NCI-H187 treated with DMSO at 0.1 percent for 48 hours (cell line): Measurements from ENCODE around the gene CPXM2.
A peak's percentile ranks its signal among the peaks of the same experiment; 100 is the strongest.

Experiments used
- DNase-seq: peaks from one replicate; lab custom pipeline; 2025; lab: John Stamatoyannopoulos, UW

Gene CPXM2

DNA sequence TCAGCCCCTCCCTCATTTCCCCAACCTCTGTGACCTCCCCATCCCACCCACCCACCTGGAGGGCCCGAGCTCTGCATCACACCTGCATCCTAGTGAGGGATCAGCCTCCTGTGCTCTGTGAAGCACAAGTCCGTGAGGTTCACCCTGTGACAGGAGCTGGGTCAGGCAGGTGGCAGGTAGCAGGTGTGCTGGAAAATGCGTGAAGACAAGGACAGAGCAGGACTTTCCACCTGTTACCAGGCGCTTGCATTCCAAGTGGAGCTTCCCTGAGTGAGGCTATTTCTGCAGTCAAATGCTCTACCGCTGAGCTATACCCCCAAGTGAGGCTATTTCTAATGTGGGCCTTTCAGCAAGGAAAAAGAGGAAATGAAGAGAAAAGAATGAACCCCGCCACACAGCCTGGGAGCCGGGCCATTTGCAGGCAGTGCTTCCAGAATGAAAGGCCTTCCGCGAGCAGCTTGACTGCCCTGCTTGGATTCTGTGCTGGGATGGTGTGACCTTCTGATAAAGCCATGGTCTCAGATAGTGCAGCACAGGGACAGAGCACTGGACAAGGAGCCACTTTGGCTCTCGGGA is 13.3 kb upstream of the CPXM2 start:
- no peak for DNase-seq

GRCh38 chr10:123903621-123904020 is 12.0 kb upstream of the CPXM2 start:
- no peak for DNase-seq

DNA sequence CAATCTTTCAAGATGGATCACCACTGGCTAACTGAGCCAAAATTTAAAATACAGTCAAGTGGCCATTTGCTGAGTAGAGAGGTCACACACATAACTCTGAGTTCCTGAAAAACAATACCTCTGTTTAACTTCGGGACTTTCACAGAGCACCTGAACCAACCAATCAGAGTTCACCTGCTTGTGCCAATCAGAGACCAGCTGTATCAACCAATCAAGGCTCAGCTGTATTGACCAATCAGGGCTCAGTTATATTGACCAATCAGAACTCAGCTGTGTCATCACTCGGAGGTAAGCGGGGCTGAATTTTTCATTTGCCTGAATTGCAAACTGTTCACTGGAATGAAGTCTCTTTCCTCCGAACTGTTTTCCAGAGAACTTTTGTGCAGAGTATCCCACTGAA is 10.0 kb upstream of the CPXM2 start:
- DNase-seq, result no peak

DNA sequence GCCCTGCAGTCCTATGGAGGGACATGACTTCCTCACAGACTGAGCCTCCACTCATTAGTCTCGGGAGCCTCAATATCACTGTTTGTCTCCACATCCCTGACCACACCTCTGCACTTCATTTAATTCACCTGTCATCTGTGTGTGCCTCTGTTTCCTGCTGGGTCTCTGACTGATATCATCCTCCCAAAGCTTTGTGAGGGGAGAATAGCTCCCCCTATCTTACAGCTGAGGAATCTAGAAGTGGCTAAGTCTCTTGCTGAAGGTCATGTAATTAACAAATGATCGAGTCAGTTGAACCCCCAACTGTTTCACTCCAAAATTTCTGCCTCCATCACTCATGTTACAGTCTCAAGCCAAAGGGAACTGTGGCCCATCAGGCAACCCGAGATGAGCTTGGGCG is 5.5 kb upstream of the CPXM2 start:
- DNase-seq, result no peak

- DNase-seq, result no peak
These were observed 4.8 kb upstream of the CPXM2 start for GRCh38 chr10:123896246-123896927.

GRCh38 chr10:123893651-123894050 is 2.0 kb upstream of the CPXM2 start:
- no peak for DNase-seq

- no peak for DNase-seq
These were observed 857 bp downstream of the CPXM2 start for GRCh38 chr10:123890756-123891143.

DNA sequence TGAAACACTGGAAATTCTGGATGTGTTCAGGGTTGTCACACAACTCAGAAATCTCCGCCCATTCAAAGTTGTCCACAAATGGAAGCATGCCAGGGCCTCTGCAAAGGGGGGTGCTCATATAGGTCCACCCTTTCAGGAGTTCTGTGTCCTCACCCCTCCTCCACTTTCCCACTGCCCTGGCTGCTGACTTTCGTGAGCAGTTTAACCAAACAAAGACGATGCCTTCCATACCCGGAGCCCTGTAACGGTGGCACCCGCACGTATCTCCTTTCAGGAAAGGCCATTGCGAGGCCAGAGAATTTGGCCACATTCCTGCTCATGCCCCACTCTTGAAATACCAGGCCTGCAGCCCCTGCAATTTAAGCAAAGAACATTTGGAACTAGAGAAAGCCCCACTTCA is 1.4 kb downstream of the CPXM2 start:
- no peak for DNase-seq

DNA sequence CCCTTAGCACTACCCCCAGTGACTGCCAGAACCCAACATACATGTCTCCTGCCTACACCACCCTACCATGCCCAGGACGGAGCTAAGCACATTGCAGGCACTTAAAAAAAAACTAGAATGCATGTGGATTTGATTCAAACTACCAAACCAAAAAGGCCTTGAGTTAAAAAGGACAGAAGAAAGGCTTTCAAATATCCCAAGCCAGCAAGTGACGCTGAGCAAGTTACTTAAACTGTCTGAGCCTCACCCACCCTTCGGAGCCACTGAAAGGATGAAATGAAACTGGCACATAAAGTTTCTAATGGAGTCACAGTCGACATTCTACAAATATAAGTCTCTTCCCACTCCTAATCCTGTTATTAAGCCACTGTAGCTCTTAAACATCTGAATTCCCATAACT is 1.8 kb downstream of the CPXM2 start:
- DNase-seq, result no peak

GRCh38 chr10:123888751-123889150 is 2.9 kb downstream of the CPXM2 start:
- no peak for DNase-seq

GRCh38 chr10:123888256-123888655 is 3.4 kb downstream of the CPXM2 start:
- no peak for DNase-seq

- no peak for DNase-seq
These were observed 5.3 kb downstream of the CPXM2 start for GRCh38 chr10:123886292-123886691.

DNA sequence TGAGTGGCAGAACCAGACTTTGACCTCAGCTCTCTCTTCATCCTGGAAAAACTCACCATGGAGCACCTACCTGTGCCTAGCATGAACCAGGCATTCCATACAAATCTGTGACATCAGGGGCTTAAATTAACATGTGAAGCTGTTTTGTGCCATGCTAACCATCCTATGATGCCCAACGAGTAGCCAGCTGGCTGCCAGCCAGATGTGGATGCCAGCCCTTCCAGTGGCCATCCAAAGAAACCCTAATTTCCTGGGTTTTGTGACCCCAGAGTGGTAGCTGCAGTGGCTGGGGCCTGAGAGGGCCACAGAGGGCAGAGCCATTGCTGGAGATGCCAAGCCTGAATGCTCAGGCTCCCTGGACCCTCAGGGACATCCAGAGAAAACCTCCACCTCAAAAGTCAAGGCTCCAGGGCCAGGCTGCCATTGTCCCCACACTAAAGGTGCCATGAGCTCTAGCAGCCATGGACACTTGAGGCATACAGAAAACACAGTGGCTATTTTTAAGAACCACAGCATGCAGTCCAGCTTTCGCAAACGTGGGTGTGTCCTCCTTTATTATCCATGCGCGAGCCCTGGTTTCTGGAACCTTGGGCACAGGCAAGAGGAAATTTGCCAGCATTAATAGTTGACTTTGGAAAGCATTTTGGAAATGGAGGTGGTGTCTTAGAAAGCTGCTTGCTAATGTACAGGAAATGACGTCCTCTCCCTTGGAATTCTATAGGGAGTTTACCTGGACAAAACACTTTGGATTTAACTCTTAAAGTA is 6.0 kb downstream of the CPXM2 start:
- DNase-seq, result no peak

DNA sequence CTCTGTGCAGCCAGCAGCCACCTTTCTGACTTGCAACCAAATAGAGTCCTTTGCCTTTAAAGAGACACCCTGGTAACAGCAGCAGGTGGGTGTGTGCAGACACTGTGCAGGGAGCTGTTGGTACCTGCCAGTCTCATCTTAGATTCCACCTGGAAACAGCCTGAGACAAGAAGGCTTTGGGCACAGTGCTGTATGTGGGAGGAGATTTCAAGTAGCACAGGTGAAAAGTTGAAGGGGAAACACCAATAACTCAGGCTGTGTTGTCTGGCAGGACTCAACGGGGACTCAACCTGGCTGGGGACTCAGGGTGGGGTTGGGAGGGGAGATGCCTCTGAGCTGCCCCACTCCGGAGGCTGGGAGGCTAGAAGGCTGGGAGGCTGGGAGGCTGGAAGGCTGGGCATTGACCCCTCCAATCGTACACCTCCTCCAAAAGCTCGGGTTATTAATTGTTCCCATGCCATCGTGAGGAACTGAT is 6.7 kb downstream of the CPXM2 start:
- DNase-seq, result peak; percentile 31

GRCh38 chr10:123884351-123884906 is 7.2 kb downstream of the CPXM2 start:
- DNase-seq, result no peak

- no peak for DNase-seq
These were observed 7.8 kb downstream of the CPXM2 start for GRCh38 chr10:123883673-123884320.

GRCh38 chr10:123882681-123883445 is 8.7 kb downstream of the CPXM2 start:
- DNase-seq, result no peak

DNA sequence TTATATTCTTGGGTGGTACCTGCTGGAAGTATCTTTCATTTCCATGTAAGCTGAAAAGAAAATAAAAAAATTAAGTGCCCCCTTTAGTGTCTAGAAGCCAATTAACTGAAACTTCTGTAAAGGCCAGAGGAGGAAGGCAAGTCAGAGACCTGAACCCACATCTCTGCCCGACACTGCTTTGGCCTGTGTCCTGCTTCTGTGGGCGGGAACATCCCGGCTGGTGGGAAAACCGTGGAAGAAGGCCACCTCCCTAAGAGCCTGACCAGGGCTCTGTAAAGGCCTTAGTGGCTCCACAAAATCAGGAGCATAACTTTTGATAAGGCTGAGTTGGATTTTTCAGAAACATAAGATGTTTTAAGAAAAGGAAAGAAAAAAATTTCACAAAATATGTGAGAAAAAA is 9.4 kb downstream of the CPXM2 start:
- no peak for DNase-seq

DNA sequence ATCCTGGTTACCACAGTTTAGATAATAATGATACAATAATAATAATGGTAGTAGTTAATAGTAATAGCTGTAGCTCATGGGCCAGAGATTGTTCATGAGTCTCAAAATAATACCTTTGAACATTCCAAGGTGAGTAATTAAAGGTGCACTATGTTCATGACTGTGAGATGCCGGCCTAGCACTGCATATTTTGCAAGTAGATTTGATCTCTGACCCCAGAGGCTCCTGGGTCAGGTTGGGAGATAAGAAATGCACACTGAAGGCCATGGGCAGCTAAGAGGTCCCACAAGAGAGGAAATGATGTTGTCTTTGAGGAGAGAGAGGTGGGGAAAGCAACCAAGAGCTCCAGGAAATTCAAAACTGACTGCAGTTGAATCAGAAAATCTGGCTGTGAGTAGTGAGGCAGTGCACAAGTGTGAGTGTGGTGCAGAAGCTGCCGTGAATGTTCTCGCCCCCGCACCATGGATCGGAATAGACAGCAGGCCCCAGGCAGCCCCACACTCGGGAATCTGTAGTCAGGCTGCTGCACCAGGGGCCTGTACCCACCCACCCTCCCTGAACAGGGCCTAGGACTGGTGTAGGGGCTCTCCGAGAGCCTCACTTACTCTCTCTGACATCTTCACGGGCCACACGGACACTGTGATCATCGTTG is 11.9 kb downstream of the CPXM2 start:
- DNase-seq, result no peak

DNA sequence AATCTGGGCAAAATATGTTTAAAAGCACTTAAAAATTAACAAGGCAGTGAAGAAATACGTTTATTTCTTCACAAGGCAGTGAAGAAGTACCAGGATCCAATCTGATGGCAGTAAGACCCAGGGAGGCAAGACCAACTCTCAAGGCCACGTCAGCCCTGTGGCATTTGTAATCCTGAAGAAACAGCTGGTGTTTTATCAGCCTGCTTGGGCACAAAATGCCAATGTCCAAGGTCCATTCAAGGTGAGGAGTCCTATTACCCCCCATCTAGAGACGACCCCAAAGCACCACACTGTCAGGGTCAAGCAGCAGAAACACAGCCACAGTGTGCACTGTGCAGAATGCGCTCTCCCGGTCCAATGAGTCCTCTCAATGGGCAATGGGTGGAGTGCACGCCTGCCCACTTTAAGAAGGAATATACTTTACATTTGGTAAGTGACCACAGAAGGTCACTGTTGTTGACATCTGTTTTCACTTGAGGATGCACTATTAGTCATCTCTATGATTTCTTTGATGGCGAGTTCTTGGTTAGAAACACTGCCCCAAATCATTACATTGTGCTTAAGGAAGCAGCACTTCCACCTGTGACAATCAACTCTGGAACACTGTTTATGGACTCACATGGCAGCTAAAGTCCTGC is 12.8 kb downstream of the CPXM2 start:
- no peak for DNase-seq

- DNase-seq, result no peak
These were observed 21.3 kb downstream of the CPXM2 start for GRCh38 chr10:123870260-123870659.
